AG09309 (cell line): ENCODE measurements around the gene CCR3.
A peak's percentile ranks its signal among the peaks of the same experiment; 100 is the strongest.
"Not testable (repeated sequence)": the region's sequence is repeated elsewhere in the genome, so short reads cannot be mapped to it uniquely, and the experiment has no call there.

Source experiments
- DNase-seq: peaks from one replicate; pipeline ENCODE4 v3.0.0-alpha.2; 2010; ENCODE audit warnings: low read depth
- H3K4me3 ChIP-seq: 2 replicates; pipeline ENCODE4 v1.5.1; 2011; ENCODE audit warnings: mild to moderate bottlenecking, low read depth, low read length, moderate library complexity; ENCODE audit not compliant: control insufficient read depth
- CTCF ChIP-seq: IDR thresholded peaks from 2 replicates; pipeline ENCODE4 v1.5.1; 2011; ENCODE audit warnings: mild to moderate bottlenecking, low read depth, low read length, inconsistent platforms; ENCODE audit not compliant: insufficient read depth, control insufficient read depth; ENCODE audit errors: missing control alignments

Gene CCR3

GRCh38 chr3:46200790-46201189 is 41.5 kb upstream of the CCR3 start:
- no peak for DNase-seq
- no peak for TF ChIP-seq CTCF
- no peak overlapping the region for H3K4me3 ChIP-seq

- H3K4me3 ChIP-seq, result no peak overlapping the region
- no peak for TF ChIP-seq CTCF
- DNase-seq, result no peak
These were observed 39.7 kb upstream of the CCR3 start for GRCh38 chr3:46202535-46202934.

GRCh38 chr3:46203681-46204080 is 38.6 kb upstream of the CCR3 start:
- no peak for TF ChIP-seq CTCF
- DNase-seq, result no peak
- no peak overlapping the region for H3K4me3 ChIP-seq

GRCh38 chr3:46205286-46205960 is 36.8 kb upstream of the CCR3 start:
- TF ChIP-seq CTCF, result no peak
- DNase-seq, result no peak
- no peak overlapping the region for H3K4me3 ChIP-seq

- TF ChIP-seq CTCF, result no peak
- no peak overlapping the region for H3K4me3 ChIP-seq
These were observed 35.8 kb upstream of the CCR3 start for GRCh38 chr3:46206282-46207015.

GRCh38 chr3:46207514-46207913 is 34.7 kb upstream of the CCR3 start:
- not testable (repeated sequence) for DNase-seq, H3K4me3 ChIP-seq

More at GRCh38 chr3:46206282-46207015, 35.8 kb upstream of the CCR3 start:
- no peak for DNase-seq

- peak; percentile 62 for TF ChIP-seq CTCF
- no peak within 1 kb of the TSS for H3K4me3 ChIP-seq
- no peak for DNase-seq
These were observed 34.0 kb upstream of the CCR3 start, which contains the start of gene CCR1 for GRCh38 chr3:46208167-46208704. Gene CCR1 (minus strand): TSS chr3:46208313. CDS start chr3:46204313, 4,000 bp downstream.
